Suppressor macrophage treated with lipopolysaccharide for 4 hours (primary cell): ENCODE data around the gene LCN12.

Source experiments
- DNase-seq: peaks from one replicate; pipeline ENCODE4 v3.0.0-alpha.2; 2020

The LCN12 gene

DNA sequence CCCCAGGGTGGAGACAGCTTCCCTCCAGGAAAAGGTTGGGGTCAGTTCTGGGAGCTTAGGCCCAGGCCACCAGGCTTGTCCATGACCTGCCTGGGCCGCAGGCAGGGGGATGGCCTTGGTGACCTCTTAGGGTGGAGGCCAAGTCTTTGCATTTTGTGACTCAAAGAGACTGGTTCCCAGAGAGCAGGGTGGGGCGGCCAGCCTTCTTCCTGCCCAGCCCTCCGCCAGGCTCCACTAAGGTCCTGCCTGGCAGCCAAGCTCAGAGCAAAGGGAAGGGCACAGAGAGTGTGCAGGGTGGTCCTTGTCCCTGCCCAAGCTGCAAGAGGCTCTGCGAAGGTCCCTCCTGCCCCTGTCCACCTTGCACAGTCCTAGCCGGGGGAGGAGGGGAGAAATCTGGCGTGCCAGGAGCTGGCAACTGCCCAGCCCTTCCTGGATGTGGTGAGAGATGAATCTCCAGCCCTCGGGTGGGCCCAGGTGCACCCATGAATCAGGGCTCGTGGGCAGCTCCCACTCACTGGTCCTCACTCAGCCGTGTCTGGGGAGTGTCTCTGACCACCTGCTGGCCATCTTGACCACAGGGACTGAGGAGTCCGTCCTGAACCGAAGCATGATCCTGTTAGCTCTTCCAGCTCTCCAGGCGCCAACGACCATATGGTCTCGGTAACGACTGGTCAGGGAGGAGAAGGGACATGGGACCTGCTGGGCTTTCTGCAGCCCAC is 22.9 kb downstream of the LCN12 start:
- DNase-seq, result no peak

DNA sequence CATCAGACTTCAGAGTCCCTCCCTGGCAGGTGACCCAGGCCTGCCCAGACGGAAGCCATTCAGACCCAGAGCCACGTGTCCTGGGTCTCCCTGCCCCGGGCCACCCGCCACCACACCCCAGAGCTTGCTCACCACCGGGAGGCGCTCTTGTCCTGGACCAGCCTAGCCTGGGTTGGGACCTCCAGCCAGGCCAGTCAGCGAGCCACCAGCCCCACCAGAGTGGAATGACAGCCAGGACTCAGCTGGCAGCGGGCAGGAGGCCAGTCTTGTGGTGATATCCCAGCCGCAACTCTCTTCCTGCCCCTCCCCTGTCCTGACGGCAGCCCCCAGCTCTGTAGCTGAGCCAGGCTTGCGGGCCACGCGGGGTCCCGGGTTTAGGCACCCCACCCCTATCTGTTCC is 23.6 kb downstream of the LCN12 start:
- peak; percentile 37 for DNase-seq

DNA sequence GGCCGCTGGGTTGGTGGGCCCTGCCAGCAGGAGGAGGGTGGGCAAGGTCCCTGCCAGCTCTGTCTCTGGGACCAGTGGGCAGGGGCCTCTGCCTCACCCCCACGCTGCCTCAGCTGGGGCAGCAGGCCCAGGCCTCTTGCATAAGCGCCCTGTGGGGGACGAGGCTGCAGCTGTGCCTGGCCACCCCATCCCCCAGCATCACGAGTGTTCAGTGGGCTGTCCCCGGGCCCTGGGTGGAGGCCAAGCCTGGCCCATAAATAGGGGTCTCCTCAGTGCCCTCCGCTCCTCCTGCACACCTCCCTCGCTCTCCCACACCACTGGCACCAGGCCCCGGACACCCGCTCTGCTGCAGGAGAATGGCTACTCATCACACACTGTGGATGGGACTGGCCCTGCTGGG is 25.1 kb downstream of the LCN12 start, which contains the start of gene PTGDS:
PTGDS (plus strand) TSS at position 282 of the 400 bp plus-strand sequence; CDS start at position 357, 75 bp downstream.
- DNase-seq, result no peak

DNA sequence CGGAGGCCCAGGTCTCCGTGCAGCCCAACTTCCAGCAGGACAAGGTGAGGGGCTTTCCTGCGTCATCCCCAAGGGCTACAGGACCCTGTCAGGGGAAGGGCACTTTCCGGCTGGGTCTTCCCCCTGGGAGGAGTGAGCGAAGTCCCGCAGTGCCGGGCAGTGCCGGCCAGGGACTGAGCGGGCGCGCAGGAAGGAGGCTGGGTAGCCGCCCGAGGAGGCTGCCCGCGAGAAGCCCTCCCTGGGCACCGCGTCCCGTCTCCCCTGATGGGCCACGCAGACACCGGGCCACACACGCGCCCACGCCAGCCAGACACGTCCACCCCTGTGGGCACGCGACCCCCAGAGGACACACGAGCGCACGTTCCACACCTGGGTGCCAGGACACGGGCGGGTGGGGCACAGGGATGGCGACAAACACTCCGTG is 25.6 kb downstream of the LCN12 start:
- no peak for DNase-seq

DNA sequence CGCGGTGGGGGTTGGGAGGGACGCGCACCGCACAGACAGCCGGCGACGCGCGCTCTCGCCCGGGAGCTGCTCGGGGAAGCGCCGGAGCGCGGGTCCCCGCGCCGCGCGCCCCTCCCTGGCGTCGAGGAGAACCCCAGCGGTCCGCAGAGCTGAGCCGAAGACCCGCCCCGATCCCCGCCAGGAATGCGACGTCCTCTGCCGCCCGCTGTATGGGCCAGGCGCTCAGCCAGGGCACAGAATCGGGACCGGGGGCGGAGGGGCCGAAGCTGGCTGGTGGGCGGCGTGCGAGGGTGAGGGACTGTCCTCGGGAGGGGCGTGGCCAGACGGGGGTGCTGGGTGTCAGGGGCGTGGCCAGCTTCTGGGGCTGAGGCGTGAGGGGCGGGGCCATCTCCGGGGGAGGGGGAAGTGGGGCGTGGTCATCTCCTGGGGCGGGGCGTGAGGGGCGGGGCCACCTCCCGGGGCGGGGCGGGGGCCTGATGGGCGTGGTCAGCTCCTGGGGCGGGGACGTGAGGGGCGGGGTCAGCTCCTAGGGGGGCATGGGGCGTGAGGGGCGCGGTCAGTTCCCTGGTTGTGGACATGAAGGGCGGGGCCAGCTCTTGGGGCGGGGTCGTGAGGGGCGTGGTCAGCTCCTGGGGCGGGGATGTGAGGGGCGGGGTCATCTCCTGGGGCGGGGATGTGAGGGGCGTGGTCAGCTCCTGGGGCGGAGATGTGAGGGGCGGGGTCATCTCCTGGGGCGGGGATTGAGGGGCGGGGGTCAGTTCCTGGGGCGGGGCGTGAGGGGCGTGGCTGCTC is 26.2 kb downstream of the LCN12 start:
- peak; percentile 59 for DNase-seq

DNA sequence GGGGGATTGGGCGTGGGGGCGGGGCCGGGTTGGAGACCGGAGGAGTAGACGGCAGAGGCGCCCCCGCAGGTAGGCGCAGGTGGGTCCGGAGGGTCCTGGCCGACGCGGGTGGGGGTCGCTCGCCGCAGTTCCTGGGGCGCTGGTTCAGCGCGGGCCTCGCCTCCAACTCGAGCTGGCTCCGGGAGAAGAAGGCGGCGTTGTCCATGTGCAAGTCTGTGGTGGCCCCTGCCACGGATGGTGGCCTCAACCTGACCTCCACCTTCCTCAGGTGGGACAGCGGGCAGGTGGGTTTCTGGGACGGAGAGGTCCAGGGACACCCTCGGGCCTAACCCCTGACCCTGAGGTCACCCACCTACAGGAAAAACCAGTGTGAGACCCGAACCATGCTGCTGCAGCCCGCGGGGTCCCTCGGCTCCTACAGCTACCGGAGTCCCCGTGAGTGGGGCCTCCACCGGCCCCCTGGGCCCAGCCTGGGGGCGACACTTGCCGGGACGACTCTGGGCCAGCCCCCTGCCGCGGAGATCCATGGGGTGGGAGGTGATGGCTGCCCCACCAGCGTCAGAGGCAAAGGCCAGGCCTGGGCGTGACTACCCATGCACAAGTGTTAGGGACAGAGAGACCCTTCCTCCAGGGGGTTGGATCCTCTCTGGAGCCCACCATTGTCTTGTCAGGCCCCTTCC is 26.9 kb downstream of the LCN12 start:
- DNase-seq, result no peak

DNA sequence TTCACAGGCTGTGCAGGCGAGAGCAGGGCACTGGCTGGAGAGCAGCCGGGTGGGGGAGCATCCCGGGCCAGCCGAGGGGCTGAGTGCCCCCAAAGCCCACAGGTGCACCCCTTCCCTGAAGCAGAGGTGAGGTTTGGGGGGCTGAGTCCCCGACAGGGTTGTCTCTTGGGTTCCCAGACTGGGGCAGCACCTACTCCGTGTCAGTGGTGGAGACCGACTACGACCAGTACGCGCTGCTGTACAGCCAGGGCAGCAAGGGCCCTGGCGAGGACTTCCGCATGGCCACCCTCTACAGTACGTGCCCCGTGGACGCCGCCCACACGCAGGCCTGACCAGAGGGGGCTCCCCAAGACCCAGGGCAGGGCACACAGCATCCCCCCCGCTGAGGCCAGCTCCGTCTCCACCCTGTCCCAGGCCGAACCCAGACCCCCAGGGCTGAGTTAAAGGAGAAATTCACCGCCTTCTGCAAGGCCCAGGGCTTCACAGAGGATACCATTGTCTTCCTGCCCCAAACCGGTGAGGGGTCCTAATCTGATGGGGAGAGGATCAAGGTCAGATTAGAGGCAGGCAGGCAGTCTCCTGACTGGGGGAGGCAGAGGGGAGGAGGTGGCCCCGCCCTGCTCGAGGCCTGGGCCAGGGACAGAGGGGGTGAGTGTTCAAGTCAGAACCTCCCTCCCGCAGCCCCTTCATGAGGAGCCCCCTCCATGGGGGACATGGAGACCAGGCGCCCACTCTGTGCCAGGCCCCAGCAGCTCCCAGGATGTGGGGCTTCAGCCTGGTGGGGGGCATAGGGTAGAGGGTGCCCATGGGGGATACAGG is 27.9 kb downstream of the LCN12 start:
- no peak for DNase-seq

DNA sequence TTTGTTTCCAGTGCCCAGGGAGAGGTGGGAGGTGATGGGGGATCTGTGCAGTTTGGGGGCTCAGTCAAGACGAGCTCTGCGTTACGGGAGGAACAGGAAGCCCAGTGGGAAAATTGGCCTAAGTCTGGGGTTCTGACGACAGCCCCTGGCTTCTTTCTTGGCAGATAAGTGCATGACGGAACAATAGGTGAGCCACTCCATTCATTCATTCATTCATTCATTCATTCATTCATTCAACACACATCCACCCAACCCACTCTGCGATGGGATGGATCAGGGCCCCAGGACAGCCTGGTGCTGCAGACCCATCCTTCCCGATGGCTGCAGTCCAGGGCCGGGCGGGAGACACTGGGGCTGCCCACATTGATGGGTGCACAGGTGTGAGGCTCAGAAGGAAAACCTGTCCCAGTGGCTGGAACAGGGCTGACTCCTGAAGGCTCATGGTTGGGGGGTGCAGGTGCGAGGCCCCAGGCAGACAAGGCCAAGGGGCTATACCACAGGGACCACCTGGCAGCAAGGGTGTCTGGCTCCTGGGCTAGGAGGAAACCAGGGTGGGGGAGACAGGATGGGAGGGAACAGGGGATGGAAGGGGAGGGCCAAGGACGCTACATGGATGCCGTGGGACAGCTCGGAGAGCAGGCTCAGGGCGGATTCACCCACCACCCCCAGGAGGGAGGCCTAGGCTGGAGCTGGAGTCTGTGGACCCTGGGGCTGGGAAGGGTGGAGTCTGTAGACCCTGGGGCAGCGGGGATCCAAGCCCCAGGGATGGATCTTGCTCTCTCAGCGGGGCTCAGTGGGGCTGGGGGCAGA is 28.8 kb downstream of the LCN12 start:
- DNase-seq, result no peak

DNA sequence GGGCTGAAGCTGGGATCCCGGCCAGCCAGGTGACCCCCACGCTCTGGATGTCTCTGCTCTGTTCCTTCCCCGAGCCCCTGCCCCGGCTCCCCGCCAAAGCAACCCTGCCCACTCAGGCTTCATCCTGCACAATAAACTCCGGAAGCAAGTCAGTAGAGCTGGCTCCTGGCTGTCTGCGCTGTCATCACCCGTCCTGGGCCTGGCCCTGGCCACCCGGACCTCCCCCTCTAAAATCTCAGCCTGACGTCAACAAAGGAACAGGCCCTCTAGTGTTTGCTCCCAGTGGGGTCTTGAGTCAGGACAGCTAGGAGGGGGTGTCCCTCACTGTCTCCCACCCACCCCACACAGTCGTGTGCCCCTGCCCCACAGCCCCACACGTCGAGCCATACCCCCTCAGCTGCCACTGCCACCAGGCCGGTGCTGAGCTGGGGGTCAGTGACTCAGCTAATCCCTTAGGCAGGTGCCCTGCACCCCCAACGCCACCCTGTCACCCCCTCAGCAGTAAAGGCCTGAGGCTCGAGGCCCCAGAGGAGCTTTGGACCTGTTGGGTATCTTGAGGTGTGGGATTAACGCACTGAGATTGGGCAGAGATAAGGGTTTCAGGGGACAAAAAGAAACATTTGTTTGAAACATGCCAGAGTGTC is 29.6 kb downstream of the LCN12 start:
- no peak for DNase-seq

DNA sequence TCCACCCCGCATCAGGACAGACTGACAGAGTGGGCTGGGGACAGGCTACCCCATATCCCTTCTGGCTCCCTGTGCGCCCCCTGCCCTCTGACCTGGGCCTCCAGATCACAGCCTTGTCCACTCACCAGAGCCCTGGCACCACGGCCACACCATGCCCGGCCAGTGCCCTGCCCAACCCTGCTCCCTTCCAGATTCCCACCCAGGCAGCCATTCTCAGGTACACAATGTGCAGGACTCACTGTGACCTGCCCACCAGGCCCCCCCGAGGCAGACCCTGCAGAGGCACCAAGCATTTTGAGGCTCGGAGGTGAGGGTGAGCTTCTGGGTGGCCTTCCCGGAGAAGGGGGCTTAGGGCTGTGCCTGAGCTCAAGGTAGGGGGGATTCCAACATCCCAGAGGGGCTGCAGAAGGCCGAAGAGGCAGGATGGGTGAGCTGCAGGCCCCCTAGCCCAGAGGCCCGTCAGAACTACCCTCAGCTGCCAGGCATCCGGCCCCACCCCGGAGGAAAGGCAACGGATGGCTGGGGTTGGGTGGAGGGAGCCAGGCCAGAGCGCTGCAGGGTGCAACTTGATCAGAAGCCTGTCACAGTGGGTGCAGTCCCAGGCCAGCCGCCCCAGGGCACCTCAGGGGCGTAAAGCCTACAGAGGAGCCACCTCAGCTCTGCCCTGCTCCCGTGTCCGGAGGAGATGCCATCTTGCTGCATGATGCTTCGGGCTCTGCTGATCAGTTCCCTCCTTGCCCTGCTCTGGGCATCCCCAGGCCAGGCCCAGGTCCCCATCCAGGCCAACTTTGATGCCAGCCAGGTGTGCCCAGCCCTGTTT is 30.4 kb downstream of the LCN12 start, which contains the start of gene LCNL1:
LCNL1 (plus strand) TSS at position 762 of the 820 bp plus-strand sequence. CDS start 594 bp downstream, outside the sequence.
- DNase-seq, result no peak

DNA sequence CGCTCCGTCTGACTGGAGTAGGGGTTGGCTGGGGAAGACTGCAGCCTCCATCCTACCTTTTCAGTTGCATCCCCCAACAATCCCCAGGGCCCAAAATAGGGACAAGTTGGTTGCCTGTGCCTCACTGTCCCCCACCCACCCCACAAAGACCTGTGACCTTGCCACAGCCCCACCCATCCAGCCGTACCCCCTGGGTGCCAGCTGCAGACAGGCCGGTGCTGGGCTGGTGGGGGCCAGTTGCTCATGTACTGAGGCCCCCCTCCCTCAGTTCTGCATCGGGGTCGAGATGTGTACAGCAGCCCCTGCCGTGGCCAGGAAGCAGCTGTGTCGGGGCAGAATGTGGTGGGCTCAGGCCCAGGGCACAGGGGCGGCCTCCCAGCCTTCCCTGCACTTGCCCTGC is 31.1 kb downstream of the LCN12 start:
- no peak for DNase-seq

DNA sequence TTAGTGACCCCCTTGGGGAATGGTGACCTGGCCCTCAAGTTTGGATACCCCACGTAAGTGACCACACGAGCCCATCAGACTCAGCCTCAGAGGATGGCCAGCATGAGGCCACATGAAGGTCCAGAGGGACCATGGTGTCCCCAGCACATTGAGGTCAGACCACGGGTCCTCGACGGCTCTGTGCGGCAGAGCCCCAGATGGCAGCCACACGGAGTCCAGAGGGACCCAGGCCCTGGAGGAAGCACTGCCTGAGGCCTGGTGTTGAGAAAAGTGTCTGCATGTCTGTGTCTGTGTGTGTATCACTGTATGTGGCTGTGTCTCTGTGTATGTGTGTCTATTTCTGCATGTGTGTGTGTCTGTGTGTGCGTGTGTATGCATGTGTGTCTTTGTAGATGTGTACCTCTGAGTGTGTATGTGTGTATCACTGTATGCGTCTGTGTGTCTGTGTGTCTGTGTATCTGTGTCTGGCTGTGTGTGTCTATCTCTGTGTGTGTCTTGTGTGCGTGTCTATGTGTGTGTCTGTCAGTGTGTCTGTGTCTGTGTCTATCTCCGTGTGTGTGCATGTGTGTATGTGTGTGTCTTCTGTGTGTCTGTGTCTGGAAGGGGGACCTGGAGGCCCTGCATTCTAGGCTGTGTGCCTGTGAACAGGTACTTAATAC is 31.7 kb downstream of the LCN12 start:
- no peak for DNase-seq

DNA sequence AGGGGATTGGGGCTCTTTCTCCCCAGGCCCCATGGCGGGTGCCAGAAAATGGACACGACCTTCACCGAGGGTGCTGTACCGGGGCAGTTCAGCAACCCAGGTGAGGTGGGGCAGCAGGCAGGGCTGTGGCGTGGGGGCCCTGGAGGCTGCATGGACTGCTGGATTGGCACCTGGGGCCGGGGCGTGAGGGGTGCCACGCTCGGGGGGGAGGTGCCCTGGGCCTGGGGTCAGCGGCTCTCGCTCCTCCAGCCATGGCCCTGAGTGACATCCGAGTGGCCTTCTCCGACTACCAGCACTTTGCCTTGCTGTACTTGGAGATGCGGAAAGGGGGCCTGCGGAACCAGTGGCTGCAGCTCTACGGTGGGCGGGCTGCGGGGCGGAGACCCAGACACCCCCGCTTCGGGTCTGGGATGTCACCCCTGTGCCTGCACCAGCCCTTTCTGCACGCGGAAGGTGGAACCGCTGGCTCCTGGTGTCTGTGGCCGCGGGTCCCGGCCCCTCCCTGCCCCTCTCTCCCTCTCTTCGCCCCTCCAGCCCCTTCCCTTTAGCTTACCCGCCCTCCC is 32.5 kb downstream of the LCN12 start:
- no peak for DNase-seq

DNA sequence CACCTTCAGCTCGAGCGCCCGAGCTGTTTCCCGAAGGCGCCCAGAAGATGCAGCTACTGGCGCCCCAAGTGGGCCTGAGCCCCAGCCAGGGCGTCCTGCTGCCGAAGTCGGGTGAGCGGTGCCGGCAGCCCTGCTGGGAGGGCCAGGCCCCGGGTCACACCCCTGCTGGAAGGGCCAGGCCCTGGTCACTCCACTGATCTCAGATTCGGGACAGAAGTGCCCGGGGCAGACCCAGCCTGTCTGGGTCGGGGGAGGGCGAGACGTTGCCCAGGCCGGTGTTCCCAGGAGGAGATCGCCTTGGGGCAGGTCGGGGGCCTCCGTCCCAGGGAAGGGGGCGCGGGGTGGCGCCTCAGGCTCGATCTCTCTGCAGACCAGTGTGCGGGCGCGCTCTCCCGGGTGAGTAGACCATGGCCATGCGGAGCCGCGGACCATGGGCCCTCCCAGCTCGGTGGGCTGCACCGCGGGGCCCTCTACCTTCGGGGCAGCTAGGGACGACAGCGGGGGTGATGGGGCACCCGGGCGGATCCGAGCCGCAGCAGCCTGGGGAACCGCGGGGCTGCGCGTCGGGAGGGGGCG is 33.0 kb downstream of the LCN12 start:
- no peak for DNase-seq

DNA sequence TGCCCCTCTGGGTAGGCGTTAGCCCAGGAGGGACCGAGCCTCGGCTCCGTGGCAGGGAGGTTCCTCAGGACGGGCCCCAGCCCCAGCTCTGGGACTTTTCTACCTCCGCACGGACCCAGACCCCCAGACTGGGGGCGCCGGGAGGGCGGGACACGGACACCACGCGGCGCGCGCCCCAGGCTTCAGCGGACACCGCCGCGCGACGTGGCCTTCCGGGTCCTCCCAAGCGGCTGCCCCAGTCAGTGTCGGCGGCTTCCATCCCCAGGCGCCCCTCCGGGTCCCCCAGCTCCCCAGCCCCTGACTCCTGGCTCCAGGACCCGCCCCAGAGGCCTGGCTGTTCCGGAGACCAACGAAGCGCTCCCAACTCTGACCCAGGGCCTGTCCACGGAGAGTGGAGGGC is 33.8 kb downstream of the LCN12 start:
- no peak for DNase-seq

DNA sequence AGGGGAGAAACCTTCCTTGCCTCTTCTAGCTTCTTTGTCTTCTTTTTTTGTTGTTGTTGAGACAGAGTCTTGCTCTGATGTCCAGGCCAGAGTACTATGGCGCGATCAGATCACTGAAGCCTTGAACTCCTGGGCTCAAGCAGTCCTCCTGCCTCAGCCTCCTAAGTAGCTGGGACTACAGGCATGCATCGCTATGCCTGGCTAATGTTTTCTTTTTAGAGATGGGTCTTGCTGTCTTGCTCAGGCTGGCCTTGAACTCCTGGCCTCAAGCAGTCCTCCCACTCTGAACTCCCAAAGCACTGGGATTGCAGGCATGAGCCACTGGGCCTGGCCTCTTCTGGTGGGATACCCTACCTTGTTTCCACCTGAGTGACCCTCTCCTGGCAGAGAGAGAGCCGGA is 36.8 kb downstream of the LCN12 start:
- DNase-seq, result no peak

DNA sequence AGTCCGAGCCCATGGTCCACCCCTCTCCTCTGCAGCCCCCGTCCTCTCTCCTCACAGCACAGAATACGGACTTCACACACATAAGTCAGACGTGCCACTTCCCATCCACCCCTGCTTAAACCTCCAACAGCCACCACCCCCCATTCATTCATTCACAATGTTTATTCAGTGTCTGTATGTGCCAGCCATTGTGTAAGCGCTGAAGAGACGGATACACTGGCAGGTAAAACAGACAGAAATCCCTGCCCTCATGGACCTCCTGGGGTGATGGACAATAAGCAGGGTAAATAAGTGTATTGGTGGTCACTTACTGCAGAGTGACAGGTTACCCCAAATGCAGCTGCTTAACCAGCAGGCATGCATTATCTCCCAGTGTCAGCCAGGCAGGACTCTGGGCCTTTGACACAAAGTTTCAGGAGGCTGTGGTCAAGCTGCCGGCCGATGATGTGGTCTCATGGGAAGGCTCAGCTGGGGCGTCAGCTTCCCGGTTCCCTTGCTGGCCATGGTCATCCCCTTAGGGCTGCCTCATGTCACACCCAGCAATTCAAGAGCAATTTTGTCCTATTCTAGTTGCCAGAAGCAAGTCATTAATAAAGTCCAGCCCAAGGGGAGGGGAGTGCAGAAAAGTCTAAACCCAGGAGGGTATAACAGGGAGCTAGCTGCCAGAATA is 38.3 kb downstream of the LCN12 start:
- no peak for DNase-seq
